Panc1 (cell line): ENCODE data around the gene SMOC2. TPM values are rescaled to one million over a fixed set of nuclear protein-coding genes. Genes with fewer than 3 reads are reported as not detected.

Experiments
- ATAC-seq: fragments of 200-7000 bp; cut with Tn5 transposase; 2 replicates; pipeline ENCODE4 v1.9.1; 2020; ENCODE audit warnings: mild to moderate bottlenecking, moderate library complexity
- BruUV-seq: library from RNA; stranded (reverse); fragments of 400-500 nt; replicated peaks from 2 replicates; lab custom pipeline; 2021; lab: Mats Ljungman, UMichigan
- CTCF ChIA-PET: fragments of 300-600 bp; sonication (Branson Sonifier 250); formaldehyde crosslinking; loops from one replicate; lab custom pipeline; 2022; ENCODE audit warnings: antibody characterized with exemption; lab: Charles Lee
- POLR2A ChIA-PET: fragments of 300-600 bp; sonication (Branson Sonifier 250); formaldehyde crosslinking; loops from one replicate; lab custom pipeline; 2022; ENCODE audit warnings: antibody characterized with exemption; lab: Charles Lee
- DNase-seq: peaks from one replicate; pipeline ENCODE4 v3.0.0-alpha.2; 2010; ENCODE audit warnings: low read depth, low spot score
- H3K27ac ChIP-seq: 2 replicates; pipeline ENCODE4 v1.5.1; 2011; ENCODE audit warnings: mild to moderate bottlenecking, low read length, inconsistent platforms
- H3K27me3 ChIP-seq: fragments of 200-500 bp; sonication (Bioruptor generic); 2 replicates; pipeline ENCODE4 v1.6.0; 2014; ENCODE audit warnings: low read length, inconsistent platforms; ENCODE audit not compliant: control insufficient read depth, insufficient read depth
- H3K36me3 ChIP-seq: fragments of 200-500 bp; sonication (Bioruptor generic); 2 replicates; pipeline ENCODE4 v1.5.1; 2014; ENCODE audit warnings: inconsistent platforms, mild to moderate bottlenecking, low read length, moderate library complexity; ENCODE audit not compliant: control insufficient read depth, insufficient read depth
- H3K4me1 ChIP-seq: 2 replicates; pipeline ENCODE4 v1.5.1; 2011; ENCODE audit warnings: inconsistent platforms, mild to moderate bottlenecking, low read length, moderate library complexity; ENCODE audit not compliant: control insufficient read depth, insufficient read depth
- H3K4me3 ChIP-seq, 2 experiments: 2 replicates each; pipeline ENCODE4 v1.5.1; 2011 to 2012; ENCODE audit warnings: low read depth in 2 of 2, low read length in 2 of 2, mild to moderate bottlenecking in 2 of 2, inconsistent platforms in 1 of 2, moderate library complexity in 1 of 2
- H3K9me3 ChIP-seq: fragments of 200-500 bp; sonication (Bioruptor generic); 2 replicates; pipeline ENCODE4 v1.5.1; 2014; ENCODE audit warnings: low read depth, mild to moderate bottlenecking, inconsistent platforms, low read length, moderate library complexity; ENCODE audit not compliant: control insufficient read depth, insufficient read depth
- CTCF ChIP-seq: fragments of 450-650 bp; IDR thresholded peaks from 2 replicates; pipeline ENCODE4 v1.5.1; 2017; ENCODE audit warnings: mild to moderate bottlenecking
- POLR2AphosphoS5 ChIP-seq: IDR thresholded peaks from 2 replicates; pipeline ENCODE4 v1.6.1; 2012; ENCODE audit warnings: mild to moderate bottlenecking, low read depth, low read length, moderate library complexity
- REST ChIP-seq, 2 experiments: IDR thresholded peaks; 2 replicates each; pipeline ENCODE4 v1.6.1; 2011 to 2012; ENCODE audit warnings: low read depth in 2 of 2, control low read depth in 1 of 2, low read length in 1 of 2, mild to moderate bottlenecking in 1 of 2, moderate library complexity in 1 of 2; ENCODE audit not compliant: insufficient read depth in 1 of 2
- SIN3A ChIP-seq: IDR thresholded peaks from 2 replicates; pipeline ENCODE4 v1.6.1; 2012; ENCODE audit warnings: low read depth, mild to moderate bottlenecking, low read length, moderate library complexity, borderline replicate concordance; ENCODE audit not compliant: insufficient read depth
- TCF7L2 ChIP-seq: IDR thresholded peaks from 2 replicates; pipeline ENCODE4 v1.6.1; 2011; ENCODE audit warnings: mild to moderate bottlenecking, low read depth, low read length, inconsistent platforms
- in situ Hi-C: cut with HindIII; loops from 2 replicates; pipeline ENCODE4 v1.10.0; 2016; ENCODE audit warnings: low sequenced_read_pairs, low pct_unique_long_range_greater_than_20kb
- intact Hi-C: fragments of 100-400 bp; cut with micrococcal nuclease; formaldehyde crosslinking; loops from one replicate; pipeline ENCODE4 v1.10.0; 2022; ENCODE audit not compliant: unreplicated experiment
- total RNA-seq: library from RNA; stranded (reverse); gene quantifications from one replicate; pipeline ENCODE4 v1.2.1, GENCODE V29; 2021; ENCODE audit not compliant: unreplicated experiment

SMOC2 gene
- total RNA-seq, 1 experiment from 2014 or later = 0.13 TPM

GRCh38 chr6:168714547-168715260 lies 273.7 kb downstream of the SMOC2 start:
- ChIA-PET CTCF (interaction anchor here (1.2 kb wide), 1 partner anchor 17 kb away, joined by 5 read pairs; no protein-coding TSS in a partner anchor), POLR2A (no interaction called here)
- ATAC-seq = no peak
- no peak for TF ChIP-seq POLR2AphosphoS5
- no peak for TF ChIP-seq SIN3A
- no peak for TF ChIP-seq REST (IDR thresholded peaks at IDR 0.05; ENCODE audit: insufficient read depth in 1 of 2, low read depth in 2 of 2, low read length in 1 of 2)
- TF ChIP-seq CTCF = no peak
- Histone ChIP-seq H3K4me3 (no peak overlapping the region), H3K27ac (no peak overlapping the region), H3K36me3 (no peaks in the 10 kb centered on the region), H3K27me3 (peaks cover 14% of the 10 kb centered on the region), H3K4me1 (no peaks in the 10 kb centered on the region), H3K9me3 (no peaks in the 10 kb centered on the region)
- intact Hi-C loops = loop anchor here (5.0 kb wide), 1 partner anchor 342 kb away; no protein-coding TSS in a partner anchor
- DNase-seq = no peak
- in situ Hi-C loops = no loop called here
- BruUV-seq = no TSS peak

GRCh38 chr6:168715643-168716481 lies 274.9 kb downstream of the SMOC2 start:
- ChIA-PET CTCF (no interaction called here), POLR2A (no interaction called here)
- no peak for DNase-seq
- intact Hi-C loops = no loop called here
- in situ Hi-C loops = no loop called here
- Histone ChIP-seq H3K4me3 (no peak overlapping the region), H3K4me1 (no peaks in the 10 kb centered on the region), H3K36me3 (no peaks in the 10 kb centered on the region), H3K27ac (no peak overlapping the region), H3K27me3 (peaks cover 10% of the 10 kb centered on the region), H3K9me3 (no peaks in the 10 kb centered on the region)
- BruUV-seq = no TSS peak
- no peak for TF ChIP-seq SIN3A
- TF ChIP-seq REST (IDR thresholded peaks at IDR 0.05; ENCODE audit: insufficient read depth in 1 of 2, low read depth in 2 of 2, low read length in 1 of 2) = no peak
- no peak for TF ChIP-seq CTCF
- no peak for TF ChIP-seq TCF7L2
- TF ChIP-seq POLR2AphosphoS5 = no peak
- no peak for ATAC-seq
